ENCODE data around the gene NPBWR2.

The NPBWR2 gene

DNA sequence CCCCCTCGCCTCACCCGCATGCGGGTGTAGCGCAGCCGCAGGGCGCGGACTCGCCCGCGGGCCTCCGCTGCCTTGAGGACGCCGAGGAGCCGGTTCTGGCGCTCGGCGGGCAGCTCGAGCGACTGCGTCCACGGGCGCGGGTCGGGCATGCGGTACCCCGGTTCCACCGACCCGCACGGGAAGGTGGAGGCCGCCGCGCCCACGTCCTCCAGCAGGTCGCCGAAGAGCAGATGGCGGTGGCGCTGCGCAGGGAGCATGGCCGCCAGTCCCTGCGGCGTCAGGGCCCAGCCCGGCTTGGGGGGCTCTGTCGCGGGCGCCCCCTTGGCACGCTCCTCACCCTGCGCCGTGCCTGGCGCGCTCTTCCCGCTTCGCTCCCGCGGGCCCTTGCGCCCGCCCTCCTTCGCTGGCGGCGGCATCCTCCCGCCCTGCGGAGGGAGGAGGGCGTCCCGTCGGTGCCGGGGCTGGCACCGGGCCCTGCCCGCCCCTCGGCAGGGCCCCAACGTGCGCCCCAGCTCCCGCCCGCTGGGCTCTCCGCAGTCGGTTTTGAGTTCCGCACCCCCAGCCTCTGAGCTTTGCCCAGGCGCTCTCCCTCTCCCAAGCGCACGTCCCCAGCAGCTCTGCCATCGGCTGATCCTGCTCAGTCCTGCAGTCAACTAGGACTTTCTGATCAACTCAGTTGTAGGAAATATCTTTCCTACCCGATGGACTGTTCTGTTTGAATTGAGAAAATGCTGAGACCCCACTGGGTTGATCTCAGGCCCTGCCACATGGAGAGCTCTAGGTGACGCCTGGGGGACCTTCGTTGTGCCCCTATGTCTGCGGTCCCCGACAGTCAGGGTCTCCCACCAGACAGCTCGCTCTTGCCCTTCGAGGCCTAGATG, 23.3 kb downstream of the NPBWR2 start, which contains the start of gene LKAAEAR1:
TSS of gene LKAAEAR1 (minus strand) at position 595 of the 881 bp plus-strand sequence. CDS start at position 416, 179 bp downstream.
- Histone ChIP-seq H3K9me3 (replicated peaks; ENCODE audit: low read length) (no peaks in the 10 kb centered on the region), H3K4me2 (ENCODE audit: low read length) (peak within 1 kb of the TSS; percentile 86), H3K36me3 (ENCODE audit: insufficient read depth, low read length) (no peaks in the 10 kb centered on the region), H3K9ac (ENCODE audit: low read depth, low read length) (no peak within 1 kb of the TSS), H3K4me3 (ENCODE audit: low read length) (peak within 1 kb of the TSS; percentile 67), H3K4me1 (ENCODE audit: control insufficient read depth, insufficient read depth, low read length) (peaks cover 21% of the 10 kb centered on the region), H3K27me3 (ENCODE audit: control insufficient read depth, insufficient read depth, low read length) (peaks cover 47% of the 10 kb centered on the region)

GRCh38 chr20:64083378-64083803, 24.0 kb downstream of the NPBWR2 start:
- Histone ChIP-seq H3K36me3 (ENCODE audit: insufficient read depth, low read length) (no peaks in the 10 kb centered on the region), H3K4me1 (ENCODE audit: control insufficient read depth, insufficient read depth, low read length) (peaks cover 27% of the 10 kb centered on the region), H3K9me3 (replicated peaks; ENCODE audit: low read length) (no peaks in the 10 kb centered on the region), H3K9ac (ENCODE audit: low read depth, low read length) (no peak overlapping the region), H3K27me3 (ENCODE audit: control insufficient read depth, insufficient read depth, low read length) (peaks cover 42% of the 10 kb centered on the region), H3K4me3 (ENCODE audit: low read length) (peak overlapping the region; percentile 67), H3K4me2 (ENCODE audit: low read length) (peak overlapping the region; percentile 86)

DNA sequence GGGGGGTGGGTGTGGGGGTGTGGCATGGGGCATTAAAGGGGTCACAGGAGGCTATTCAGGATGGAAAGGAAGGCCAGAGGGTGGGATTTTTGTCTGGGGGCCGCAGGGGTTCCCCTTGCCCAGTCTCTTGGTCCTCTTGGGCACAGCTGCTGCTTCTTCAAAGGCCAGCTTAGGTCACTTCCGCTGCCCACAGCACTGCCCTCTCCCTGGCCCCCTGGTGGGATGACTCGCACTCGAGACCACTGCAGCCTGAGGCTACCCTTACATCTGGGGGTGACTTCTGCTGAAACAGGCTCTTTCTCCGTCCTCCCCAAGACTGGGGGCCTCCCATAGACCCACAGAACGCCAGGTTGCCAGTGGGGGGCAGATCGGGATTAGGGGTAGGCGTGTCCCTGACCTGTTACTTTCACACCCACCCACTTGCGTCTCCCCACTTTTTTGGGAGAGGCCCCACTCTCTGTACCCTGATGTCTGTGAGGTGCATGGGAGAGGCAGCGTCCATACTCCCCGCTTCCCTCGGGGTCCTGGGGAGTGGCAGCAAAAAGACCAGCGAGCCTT, 24.5 kb downstream of the NPBWR2 start:
- H3K4me3 ChIP-seq (ENCODE audit: low read length) = peak overlapping the region; percentile 59
- H3K9ac ChIP-seq (ENCODE audit: low read depth, low read length) = no peak overlapping the region

GRCh38 chr20:64082126-64082731, 25.1 kb downstream of the NPBWR2 start:
- H3K27me3 ChIP-seq (ENCODE audit: control insufficient read depth, insufficient read depth, low read length) = peaks cover 38% of the 10 kb centered on the region
- peaks cover 37% of the 10 kb centered on the region for H3K4me1 ChIP-seq (ENCODE audit: control insufficient read depth, insufficient read depth, low read length)
- H3K9ac ChIP-seq (ENCODE audit: low read depth, low read length) = no peak overlapping the region
- no peaks in the 10 kb centered on the region for H3K9me3 ChIP-seq (replicated peaks; ENCODE audit: low read length)
- H3K4me2 ChIP-seq (ENCODE audit: low read length) = no peak overlapping the region
- H3K36me3 ChIP-seq (ENCODE audit: insufficient read depth, low read length) = no peaks in the 10 kb centered on the region
- no peak overlapping the region for H3K4me3 ChIP-seq (ENCODE audit: low read length)

More for the DNA sequence above, 24.5 kb downstream of the NPBWR2 start:
- Histone ChIP-seq H3K9me3 (replicated peaks; ENCODE audit: low read length) (no peaks in the 10 kb centered on the region), H3K36me3 (ENCODE audit: insufficient read depth, low read length) (no peaks in the 10 kb centered on the region), H3K4me1 (ENCODE audit: control insufficient read depth, insufficient read depth, low read length) (peaks cover 32% of the 10 kb centered on the region), H3K27me3 (ENCODE audit: control insufficient read depth, insufficient read depth, low read length) (peaks cover 38% of the 10 kb centered on the region), H3K4me2 (ENCODE audit: low read length) (peak overlapping the region; percentile 86)

DNA sequence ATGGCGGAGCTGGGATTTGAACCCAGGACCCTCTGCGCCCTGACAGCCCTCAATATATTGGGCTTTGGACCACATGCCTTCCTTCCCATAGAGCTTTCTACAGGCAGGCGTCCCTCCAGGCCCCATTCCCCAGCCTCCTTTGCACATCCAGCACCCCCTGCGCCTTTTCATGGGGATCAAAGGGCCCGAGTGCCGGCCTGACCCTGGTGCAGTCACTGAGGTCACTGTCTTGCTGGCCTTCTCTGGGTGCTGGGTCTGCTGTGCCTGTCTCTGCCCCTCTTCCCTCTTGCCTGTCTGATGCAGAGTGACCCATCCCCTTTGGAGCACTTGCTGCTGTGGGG, 25.8 kb downstream of the NPBWR2 start:
- Histone ChIP-seq H3K27me3 (ENCODE audit: control insufficient read depth, insufficient read depth, low read length) (peaks cover 35% of the 10 kb centered on the region), H3K9ac (ENCODE audit: low read depth, low read length) (no peak overlapping the region), H3K9me3 (replicated peaks; ENCODE audit: low read length) (no peaks in the 10 kb centered on the region), H3K4me1 (ENCODE audit: control insufficient read depth, insufficient read depth, low read length) (peaks cover 37% of the 10 kb centered on the region), H3K36me3 (ENCODE audit: insufficient read depth, low read length) (no peaks in the 10 kb centered on the region), H3K4me2 (ENCODE audit: low read length) (no peak overlapping the region), H3K4me3 (ENCODE audit: low read length) (no peak overlapping the region)

DNA sequence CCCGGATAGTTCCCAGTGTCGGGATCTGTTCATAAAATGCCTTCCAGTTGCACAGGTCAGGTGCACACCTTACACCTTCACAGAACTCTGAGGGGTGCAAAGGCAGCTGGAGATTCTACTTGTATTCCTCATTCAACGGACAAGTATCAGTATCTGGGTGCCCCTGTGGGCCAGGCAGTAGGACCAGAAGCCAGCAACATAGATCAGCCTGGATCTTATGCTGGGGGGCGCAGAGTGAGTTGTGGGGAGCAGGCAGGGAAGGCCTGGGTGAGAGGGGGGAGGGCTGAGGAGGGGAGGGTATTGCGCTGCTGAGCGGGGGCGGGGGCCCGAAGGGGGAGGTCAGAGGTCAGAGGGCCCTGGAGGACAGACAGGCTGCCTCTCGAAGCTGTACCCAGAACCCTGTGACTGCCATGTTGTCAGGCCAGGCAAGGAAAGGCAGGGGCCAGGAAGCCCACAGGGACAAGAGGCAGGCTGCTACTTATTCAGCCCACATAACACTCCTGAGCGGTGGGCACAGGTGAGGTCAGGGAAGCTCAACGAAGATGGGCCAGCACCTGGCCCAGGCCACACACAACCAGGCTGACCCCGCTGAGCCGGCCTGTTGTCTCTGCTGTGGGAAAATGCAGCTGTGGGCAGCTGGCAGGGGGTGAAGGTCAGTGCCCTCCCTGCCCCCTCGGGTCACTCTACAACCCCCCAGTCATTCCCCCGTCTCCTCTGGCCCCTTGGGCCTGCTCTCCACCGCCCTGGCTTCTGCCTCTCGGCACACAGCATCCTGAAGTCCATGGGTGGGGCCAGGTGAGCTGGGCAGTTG, 26.3 kb downstream of the NPBWR2 start:
- no peak overlapping the region for H3K4me3 ChIP-seq (ENCODE audit: low read length)
- H3K4me1 ChIP-seq (ENCODE audit: control insufficient read depth, insufficient read depth, low read length) = peaks cover 37% of the 10 kb centered on the region
- no peaks in the 10 kb centered on the region for H3K9me3 ChIP-seq (replicated peaks; ENCODE audit: low read length)
- H3K9ac ChIP-seq (ENCODE audit: low read depth, low read length) = no peak overlapping the region
- H3K27me3 ChIP-seq (ENCODE audit: control insufficient read depth, insufficient read depth, low read length) = peaks cover 31% of the 10 kb centered on the region
- H3K4me2 ChIP-seq (ENCODE audit: low read length) = peak overlapping the region; percentile 82
- no peaks in the 10 kb centered on the region for H3K36me3 ChIP-seq (ENCODE audit: insufficient read depth, low read length)

DNA sequence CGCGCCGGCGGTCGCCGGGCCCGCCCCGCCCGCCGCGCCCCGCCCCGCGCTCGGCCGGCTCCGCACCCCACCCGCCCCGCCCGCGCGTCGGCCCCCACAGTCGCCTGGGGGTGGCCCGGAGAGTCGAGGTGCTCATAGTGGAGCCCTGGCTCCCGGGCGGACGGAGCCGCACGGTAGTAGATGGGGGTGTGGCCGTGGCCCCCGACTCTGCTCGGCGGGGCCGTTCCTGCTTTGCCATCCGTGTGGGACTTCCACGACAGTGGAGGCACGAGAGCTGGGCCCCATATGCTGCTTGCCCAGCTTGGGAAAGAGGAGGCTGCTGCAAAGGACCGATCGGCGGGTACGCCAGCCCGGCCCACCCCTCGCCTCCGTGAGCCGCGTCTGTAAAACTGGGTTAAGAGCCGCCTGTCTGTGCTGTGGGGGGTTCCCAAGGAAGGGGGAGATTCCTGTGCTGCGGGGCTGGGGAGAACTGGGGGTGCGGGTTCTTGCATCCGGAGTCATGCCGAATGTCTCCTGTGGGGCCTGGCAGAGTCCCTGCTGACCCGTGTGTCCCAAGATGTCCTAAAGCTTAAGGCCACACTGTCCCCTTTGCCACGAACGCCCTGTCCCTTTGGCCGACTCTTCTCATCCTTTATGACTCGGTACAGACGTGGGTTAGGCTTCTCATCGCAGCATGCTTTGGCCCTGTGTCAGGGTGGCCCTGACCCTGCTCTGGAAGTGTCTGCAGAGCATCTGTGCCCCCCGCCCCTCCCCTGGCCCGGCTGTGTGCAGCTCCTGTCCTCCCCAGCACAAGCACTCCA, 27.2 kb downstream of the NPBWR2 start, which contains the start of gene OPRL1:
TSS of gene OPRL1 (plus strand) at position 70 of the 800 bp plus-strand sequence. CDS start 12,639 bp downstream, outside the sequence.
- no peaks in the 10 kb centered on the region for H3K36me3 ChIP-seq (ENCODE audit: insufficient read depth, low read length)
- no peaks in the 10 kb centered on the region for H3K9me3 ChIP-seq (replicated peaks; ENCODE audit: low read length)
- H3K27me3 ChIP-seq (ENCODE audit: control insufficient read depth, insufficient read depth, low read length) = peaks cover 23% of the 10 kb centered on the region
- H3K9ac ChIP-seq (ENCODE audit: low read depth, low read length) = peak within 1 kb of the TSS; percentile 88
- peak within 1 kb of the TSS; percentile 97 for H3K4me2 ChIP-seq (ENCODE audit: low read length)
- peak within 1 kb of the TSS; percentile 90 for H3K4me3 ChIP-seq (ENCODE audit: low read length)
- peaks cover 37% of the 10 kb centered on the region for H3K4me1 ChIP-seq (ENCODE audit: control insufficient read depth, insufficient read depth, low read length)

GRCh38 chr20:64079273-64080012, 27.9 kb downstream of the NPBWR2 start, which contains the start of gene RGS19:
Gene RGS19, minus strand, starts transcription at chr20:64079518. Its CDS starts 2,632 bp downstream, at chr20:64076886.
- Histone ChIP-seq H3K27me3 (ENCODE audit: control insufficient read depth, insufficient read depth, low read length) (peaks cover 15% of the 10 kb centered on the region), H3K4me3 (ENCODE audit: low read length) (peak within 1 kb of the TSS; percentile 90), H3K9ac (ENCODE audit: low read depth, low read length) (peak within 1 kb of the TSS; percentile 88), H3K9me3 (replicated peaks; ENCODE audit: low read length) (no peaks in the 10 kb centered on the region), H3K4me1 (ENCODE audit: control insufficient read depth, insufficient read depth, low read length) (peaks cover 37% of the 10 kb centered on the region), H3K36me3 (ENCODE audit: insufficient read depth, low read length) (no peaks in the 10 kb centered on the region), H3K4me2 (ENCODE audit: low read length) (peak within 1 kb of the TSS; percentile 97)

DNA sequence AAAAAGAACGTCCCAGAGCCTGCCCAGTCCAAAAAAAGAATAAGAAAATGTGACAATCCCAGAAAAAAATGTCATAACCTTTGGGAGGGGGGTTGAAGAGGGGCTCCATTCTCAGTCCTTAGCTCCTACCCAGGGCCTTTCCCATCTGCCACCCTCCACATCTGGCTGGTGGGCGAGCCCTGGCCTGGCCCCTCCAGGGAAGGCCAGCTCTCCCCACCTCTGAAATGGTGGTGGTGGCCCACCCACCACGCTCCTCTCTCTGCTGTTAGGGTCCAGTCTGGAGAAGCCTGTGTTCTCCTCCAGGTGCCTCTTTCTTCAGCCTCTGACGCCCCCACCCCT, 28.5 kb downstream of the NPBWR2 start:
- Histone ChIP-seq H3K9ac (ENCODE audit: low read depth, low read length) (peak overlapping the region; percentile 88), H3K27me3 (ENCODE audit: control insufficient read depth, insufficient read depth, low read length) (peaks cover 9% of the 10 kb centered on the region), H3K4me2 (ENCODE audit: low read length) (peak overlapping the region; percentile 97), H3K4me3 (ENCODE audit: low read length) (peak overlapping the region; percentile 90), H3K36me3 (ENCODE audit: insufficient read depth, low read length) (no peaks in the 10 kb centered on the region), H3K4me1 (ENCODE audit: control insufficient read depth, insufficient read depth, low read length) (peaks cover 35% of the 10 kb centered on the region), H3K9me3 (replicated peaks; ENCODE audit: low read length) (no peaks in the 10 kb centered on the region)
